Activated T-cell treated with anti-CD3 and anti-CD28 coated beads for 48 hours (primary cell): ENCODE data around the gene BPGM.
A peak's percentile ranks its signal among the peaks of the same experiment; 100 is the strongest.

Experiments used
- DNase-seq: peaks from one replicate; pipeline ENCODE4 v3.0.0-alpha.2; 2020; ENCODE audit warnings: low read depth

Gene BPGM

DNA sequence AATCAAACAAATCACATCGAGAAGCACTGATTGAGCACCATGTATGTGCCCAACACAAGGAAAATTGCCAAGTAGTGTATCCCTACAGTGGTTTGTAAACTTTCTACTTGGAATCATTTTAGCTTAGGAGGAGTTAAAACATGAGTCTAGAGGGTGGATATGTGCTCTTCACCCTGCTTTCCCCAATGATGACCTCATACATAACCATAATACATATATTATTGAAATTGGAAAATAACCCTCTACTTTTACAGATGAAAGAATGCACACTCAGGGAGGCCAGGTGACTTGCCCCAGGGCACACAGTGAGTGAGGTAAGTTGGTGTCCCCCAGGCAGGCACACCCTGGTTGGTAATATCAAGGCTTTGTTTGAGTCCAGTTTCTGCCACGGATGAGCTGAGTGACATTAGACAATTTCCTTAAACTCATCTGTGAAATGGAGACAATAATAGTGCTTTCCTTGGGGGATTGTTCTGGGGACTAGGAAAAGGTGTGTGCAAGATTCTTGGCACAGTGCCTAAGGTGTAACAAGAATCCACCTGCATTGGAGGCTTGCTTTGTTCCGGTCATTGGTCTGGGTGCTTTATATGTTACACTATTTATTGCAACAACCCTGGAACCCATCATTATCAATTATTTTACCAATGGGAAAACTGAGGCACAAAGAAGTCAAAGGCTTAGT lies 50.7 kb downstream of the BPGM start:
- DNase-seq, result no peak

DNA sequence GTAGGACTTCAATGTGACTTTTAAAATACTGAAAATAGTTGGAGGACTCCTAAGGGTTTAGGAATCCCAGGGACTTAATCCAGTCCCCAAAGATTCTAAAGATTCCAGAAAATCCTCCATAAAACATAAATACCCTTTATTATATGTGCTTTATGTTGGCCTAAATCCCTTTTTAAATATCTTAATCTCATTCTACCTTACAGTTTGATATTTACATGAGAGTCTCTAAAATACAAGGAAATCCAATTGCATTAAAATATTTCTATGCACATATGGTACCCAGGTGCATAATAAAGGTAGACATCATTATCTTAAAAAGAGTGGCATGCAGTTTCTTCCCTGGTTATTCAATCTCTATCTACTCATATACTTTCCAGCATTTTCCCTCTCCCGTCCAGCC lies 51.8 kb downstream of the BPGM start:
- no peak for DNase-seq

DNA sequence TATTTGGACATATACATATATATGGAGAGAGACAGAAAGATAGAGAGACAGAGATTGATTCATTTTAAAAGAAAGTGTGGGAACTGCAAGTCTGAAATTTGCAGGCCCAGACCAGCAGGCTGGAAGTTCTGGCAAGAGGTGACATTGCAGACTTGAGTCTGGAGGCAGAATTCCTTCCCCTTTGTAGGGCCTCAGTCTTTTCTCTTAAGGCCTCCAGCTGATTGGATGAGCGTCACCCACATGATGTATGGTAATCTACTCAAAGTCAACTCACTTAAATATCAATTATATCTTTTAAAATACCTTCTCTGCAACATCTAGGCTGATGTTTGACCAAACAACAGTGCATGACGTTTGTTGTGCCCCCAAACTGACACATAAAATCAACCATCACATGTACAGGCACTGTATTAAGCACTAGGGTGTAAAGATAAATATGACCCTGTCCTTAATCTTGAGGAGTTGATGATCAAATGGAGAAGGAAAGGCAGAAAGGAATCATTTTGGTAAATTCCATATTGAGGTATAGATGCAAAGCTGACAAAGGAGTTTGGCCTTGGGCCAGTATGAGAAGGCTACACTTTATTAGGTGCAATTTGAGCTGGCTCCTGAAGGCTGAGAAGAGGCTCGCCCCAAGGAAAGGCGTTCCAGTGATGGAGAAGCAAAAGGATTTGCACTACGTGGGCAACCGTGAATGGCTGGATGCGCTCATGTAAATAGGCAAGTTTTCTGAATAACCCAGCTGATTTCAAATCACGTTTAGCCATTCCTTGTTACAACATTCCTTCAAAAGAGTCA lies 52.6 kb downstream of the BPGM start:
- DNase-seq, result no peak

DNA sequence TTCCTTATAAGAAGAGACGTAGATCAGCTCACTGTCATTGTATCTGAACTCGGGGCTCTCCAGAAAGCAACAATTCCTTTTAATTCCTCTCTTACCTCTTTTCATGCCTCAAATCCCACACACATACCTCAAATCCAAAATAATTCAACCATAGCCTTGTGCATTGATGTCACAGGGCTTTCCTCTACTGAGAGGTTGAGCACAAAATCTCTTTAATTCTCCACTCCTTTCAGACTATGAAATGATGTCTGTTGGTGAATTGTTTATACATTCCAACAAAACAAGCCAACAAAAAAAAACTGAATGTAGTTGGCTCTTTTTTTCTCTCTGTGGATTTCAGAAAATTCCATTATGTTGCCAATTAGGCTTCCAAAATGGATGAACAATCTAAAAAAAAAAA lies 53.2 kb downstream of the BPGM start:
- DNase-seq, result no peak

DNA sequence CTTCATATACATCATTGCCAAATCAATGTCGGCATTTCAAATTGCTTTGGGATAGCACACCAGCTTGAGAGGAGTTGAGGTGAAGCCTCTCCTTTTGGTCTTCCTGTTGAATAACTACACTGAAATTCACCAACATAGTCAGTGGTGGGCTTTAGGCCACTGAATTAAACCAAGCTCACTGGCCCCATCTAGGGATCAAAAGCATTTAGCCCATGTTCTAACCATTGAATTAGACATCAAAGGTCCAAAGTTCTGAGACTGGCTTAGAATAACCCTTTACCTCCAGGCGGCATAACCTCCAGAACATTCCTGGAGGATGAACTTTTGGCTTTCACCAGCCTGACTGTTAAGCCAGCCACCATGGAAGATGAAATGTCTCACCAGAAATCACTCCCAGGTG lies 54.6 kb downstream of the BPGM start:
- DNase-seq, result no peak

DNA sequence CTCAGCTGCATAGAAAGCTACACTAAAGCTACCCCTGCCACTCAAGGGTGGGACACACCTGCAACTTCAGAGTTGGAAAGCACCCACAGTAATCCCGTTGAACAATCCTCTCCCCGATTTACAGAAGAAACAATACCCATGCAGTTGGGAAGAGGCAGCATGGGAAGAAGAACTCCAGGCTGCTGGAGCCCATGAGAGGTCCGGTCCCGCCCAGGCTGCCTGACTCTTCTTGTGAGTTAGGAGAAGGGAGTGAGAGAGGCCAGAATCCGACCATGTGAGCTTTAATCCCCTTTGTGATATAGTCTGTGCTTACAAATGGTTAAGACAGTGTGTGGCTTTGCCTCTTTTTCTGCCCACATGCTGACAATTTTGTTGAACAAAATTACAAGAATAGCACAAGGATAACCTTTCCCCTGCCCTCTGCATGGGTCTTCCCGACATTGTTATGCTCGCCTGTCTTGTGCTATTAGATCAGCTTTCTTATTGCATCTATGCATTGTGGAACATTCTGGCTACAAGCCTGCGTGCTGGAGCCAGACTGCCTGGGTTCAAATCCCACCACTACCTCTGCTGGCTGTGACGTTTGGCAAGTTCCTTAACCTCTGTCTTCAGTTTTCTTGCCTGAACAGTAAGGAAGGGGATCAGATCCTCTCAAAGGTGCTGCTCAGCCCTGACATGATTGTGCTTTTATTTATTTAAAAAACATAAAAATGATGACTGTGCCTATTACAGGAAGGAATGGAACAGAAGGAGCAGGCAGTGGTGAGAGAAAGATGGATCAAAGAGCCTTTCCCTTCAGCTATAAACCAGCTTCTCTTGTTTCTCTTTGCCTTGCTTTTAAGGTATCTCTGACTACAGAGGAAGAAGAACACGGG lies 56.0 kb downstream of the BPGM start:
- no peak for DNase-seq

DNA sequence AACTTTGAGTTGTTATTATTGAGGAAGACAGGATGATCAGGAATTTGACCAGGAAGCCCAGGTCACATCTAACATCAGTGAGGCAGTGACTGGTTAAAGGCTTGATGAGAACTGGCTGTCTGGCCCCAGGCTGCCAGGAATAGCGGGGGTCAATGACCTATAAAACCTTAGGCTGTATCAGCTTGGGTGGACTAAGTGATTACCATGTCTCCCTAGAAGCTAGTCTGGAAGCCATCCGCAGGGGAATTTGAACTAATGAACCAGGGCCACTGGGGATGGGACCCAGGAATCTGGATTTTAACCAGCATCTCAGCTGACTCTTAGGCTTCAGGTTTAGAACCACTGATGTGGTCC lies 56.6 kb downstream of the BPGM start:
- DNase-seq, result no peak

DNA sequence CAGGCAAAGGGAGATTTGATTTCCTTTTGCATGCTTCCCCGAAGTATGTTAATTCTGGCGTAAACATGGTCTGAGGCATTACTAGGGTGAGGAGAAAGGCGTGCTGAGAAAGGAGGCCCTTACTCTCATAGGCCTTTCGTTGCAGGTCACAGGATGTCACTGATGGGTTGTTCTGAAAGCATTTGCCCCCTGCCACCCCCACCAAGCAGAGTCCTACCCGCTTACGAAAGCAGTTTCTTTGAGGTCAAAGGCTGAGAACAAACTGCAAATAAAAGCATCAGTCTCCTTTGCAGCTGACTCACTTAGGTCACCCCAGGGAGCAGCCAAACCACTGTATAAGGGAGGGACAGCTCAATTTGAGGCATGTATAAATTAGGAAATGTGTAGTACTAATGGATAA lies 57.1 kb downstream of the BPGM start:
- DNase-seq, result no peak

DNA sequence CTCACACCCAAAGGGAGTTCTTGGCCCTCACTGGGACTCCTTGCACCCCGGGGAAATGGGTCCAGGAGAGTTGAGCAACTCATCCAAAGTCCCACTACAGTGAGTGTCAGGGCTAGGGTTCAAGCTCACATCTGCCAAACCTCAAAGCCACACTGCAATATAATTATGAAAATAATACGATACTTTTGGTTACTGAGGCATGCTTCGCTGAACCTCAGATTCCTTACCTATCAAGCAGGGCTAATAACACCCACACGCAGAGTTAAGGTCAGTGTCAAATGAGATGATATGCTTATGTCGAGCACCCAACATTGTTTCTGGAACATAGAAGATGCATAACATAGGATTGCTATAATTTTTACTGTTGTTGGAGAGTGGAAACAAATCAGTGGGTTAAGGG lies 58.2 kb downstream of the BPGM start:
- DNase-seq, result no peak

DNA sequence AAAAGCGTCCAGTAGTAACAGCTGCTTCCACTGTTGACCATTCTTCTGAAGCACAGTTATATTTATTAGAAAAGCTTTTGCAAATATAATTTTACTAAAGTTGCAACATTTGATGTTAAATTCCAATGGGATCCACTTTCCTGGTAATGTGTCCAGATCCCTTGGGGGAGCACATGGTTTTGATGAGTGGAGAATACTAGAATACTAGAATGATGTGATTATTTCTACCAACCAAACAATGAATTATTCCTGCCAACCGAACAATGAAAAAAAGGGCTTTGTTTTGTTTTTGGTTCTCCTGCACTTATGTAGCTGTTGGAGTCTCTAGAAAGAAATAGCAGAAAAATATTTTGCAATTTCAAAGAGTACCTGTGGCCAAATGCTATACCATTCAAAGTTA lies 59.1 kb downstream of the BPGM start:
- DNase-seq, result no peak

DNA sequence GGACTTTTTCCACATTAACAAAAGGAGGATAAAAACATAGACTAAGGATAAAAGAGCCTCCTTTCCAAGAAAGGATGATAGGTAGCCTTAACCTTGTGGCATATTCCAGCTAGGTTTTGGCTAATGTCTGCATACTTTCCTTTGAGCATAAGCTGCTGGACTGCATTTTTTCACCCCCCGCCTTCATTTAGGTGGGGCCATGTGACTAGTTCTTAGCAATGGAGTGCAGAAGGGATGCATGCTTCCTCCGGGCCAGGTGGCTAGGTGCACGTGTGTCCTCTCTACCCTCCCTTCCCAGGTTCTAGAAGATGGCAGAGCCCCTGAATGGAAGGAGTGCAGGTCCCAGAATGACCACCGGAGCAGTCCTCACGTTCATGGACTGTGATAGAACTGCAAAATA lies 59.8 kb downstream of the BPGM start:
- no peak for DNase-seq

DNA sequence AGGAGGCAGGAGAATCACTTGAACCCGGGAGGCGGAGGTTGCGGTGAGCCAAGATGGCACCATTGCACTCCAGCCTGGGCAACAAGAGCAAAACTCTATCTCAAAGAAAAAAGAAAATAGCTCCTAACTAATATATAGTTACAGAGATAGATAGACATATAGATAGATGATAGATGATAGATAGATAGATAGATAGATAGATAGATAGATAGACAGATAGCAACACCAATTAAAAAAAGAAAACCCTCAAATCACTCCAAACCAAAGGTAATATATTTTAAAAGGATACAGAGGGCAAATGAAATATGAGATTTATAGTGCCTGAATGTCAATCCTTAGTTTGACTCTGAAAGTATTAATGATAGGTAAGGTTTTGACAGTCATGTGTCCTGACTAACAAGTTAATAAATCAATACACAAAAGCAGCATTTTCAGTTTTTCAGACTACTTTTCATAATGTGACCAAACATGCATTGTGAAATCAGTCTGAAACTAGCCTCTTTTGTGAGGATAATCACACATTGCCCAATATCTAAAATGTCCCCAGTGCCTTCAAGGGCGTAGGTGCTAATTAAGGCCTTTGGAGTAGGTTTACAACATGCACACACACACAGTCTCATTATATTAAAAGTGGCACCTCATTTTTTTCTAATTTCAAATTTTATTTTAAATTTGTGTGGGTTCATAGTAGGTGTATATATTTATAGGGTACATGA lies 61.2 kb downstream of the BPGM start:
- DNase-seq, result no peak

DNA sequence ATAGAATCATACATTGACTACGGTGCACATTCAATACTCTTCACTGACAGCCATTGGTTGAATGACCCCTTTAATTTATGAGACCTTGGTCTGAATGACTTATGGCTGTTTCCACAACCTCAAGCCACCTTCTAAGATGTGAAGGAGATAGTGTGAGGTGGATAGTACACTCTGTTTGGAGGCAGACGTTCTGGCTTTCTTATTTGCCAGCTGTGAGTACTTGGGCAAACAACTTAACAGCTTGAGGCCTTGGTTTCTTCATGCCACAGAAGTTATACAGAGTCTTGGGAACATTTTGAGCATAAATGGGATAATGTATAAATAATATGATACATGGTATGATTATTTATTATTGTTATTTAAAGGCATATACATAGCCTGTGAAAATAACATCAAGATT lies 62.0 kb downstream of the BPGM start:
- no peak for DNase-seq

DNA sequence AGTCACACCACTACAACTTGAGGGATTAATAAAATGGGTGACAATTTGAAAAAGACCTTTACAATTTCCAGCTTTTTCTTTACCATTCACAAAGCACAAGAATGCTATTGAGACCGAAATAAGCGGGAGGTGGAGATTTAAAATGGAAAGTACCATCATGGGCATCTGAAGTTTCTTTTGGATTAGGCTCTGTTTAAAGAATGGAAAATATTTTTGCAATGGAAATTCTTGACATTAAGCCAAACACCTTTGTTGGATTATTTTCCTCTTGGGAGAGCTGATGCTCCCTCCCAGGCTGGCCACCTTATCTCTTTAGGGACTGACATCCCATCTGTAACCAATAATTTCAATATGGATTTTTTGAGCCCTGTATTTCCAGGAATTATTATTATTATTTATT lies 62.5 kb downstream of the BPGM start:
- no peak for DNase-seq

DNA sequence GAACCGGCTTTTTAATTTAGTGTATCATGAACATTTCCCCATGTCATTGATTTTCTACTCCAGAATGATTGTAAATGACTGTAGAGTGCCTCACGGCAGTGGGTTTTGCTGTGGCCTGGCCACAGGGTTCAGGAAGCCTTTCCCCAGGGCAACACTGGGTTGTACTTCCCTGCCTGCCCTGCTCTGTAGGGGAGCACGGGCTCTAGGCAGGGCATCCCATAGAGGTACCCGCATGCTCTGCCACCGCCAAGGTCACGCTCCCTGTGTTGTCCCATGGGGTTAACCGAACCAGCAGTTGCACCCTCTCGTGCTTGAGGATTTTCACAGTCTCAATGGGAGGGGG lies 63.8 kb downstream of the BPGM start:
- DNase-seq, result no peak

DNA sequence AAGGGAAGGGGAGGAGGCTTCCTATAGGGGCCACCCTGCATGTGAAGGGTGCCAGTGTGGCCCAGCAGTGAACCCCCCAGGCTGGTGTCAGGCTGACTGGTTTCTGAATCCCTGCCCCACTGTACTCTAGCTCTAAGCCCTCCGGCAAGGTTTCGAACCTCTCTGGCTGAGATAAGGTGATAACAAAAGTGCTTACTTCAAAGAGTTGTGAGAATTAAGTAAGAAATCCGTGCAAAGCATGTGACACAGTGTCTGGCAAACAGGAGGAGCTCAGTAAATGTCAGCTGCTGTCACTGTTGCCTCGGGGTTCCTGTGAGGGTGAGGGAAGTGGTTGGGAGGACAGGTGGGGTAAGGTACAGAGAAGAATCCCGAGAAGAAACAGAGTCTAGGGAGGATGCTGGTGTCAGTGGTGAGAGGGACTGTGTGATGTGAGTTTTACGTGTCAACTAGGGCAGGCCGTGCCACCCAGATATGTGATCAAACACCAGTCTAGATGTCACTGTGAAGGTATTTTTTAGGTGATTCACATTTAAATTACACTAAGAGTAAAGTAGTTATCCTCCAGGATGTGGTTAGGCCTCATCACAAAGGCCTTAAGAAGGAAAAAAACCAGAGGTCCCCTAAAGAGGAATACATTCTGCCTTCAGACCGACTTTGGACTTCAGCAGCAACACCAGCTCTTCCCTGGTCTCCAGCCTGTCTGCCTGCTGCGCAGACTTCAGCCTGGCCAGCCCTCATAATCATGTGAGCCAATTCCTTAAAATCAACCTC lies 64.4 kb downstream of the BPGM start:
- DNase-seq, result peak; percentile 27

DNA sequence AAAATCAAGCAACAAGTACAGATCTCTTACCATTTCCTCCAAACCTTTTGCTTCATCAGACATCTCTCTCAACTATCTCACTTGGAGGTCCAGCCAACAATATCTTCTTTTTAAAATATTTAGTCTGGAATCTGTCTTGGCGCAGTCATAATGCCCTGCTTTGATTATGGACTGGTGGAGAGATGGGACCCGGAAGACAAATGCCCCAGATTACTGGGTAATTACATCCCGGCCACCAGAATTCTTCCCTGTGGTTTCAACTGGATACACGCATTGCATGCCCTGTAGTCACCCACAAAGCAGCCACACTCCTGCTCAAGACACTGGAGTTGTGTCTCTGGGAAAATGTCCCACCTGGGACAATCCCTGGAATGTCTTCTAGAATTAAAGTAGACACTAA lies 65.5 kb downstream of the BPGM start:
- no peak for DNase-seq

DNA sequence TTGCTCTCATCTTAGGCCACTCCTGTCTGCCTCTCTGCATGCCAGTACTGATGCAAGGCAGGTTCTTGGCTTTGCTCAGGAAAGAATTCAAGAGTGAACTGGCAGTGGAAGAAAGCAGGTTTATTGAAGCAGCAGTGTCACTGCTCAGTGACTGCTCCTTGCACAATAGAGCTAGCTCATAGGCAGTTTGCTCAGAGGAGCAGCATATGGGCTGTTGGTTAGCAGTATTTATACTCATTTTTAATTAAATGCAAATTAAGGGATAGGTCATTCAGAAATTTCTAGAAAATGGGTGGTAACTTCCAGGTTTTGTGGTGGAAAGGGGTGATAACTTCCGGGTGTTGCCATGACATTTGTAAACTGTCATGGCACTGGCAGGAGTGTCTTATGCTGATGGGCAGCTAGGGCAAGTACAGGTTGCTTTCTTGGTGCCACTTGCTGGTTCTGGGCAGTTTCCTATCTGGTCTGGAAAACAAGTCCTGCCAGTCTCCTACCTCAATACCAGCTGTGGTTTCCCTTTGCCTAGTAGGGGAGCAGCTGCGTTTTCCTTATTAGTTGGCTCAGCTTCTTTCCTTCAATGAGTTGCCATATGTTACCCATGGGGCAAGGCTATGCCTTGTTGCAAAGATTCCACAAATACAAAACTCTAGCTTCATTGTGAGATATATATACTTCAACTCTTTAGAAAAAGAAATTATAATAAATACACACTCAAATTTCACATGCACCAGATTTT lies 68.0 kb downstream of the BPGM start:
- no peak for DNase-seq

DNA sequence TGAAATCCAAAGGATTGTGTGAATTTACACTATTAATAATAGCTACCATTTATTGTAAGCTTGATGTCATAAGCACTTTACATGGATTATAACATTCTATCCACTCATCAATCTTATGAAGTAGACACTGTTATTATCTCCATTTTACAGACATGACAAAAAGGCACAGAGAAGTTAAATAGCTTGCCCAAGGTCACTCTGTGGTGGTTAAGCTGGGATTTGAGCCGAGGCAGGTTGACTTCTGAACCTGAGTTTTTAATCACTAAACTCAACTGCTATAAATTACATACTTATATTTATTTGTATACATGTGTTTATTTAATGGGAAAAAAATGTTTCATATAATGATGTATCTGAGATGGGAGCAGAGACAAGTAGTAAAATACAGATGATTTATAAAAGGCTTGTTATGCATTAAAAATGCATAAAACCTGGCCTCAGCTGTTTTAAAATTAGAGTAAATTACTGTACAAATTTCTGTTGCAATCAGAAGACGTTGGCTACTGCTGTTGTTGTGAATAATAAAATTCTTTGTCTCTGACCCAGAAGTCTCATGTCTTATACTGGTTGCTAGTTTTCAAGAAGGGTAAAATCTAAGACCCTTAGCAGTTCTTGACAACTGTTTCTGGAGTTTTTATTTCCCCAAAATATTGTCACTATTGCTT lies 71.7 kb downstream of the BPGM start:
- DNase-seq, result no peak
